HG03139 (cell line): ENCODE measurements around the gene CENPVL2.
"Not testable (repeated sequence)": the region's sequence is repeated elsewhere in the genome, so short reads cannot be mapped to it uniquely, and the experiment has no call there.

ENCODE experiments used
- ATAC-seq: cut with Tn5 transposase; IDR thresholded peaks from one replicate; pipeline ENCODE4 v1.9.1; 2021; ENCODE audit not compliant: unreplicated experiment

Gene CENPVL2

DNA sequence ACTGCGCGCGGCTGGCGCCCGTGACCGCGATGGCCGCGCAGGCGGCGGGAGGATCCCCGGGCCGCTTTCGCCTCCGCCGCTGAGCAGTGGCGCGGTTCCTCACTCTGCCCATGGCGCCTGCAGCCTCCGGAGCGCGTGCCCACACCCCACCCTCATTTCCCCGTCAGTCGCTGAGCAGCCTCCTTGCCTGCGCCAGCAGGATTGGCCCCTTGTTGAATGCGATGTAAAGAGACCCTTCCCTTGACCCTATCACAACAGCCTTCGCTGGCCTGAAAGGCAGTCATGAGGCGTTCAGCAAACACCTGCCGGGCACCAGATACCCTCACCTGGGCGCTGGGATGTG, at the start of gene CENPVL2:
Gene CENPVL2, minus strand, starts transcription at position 112 of the 343 bp plus-strand sequence. Its CDS starts 0 bp downstream, at position 112.
- ATAC-seq, result not testable (repeated sequence)

DNA sequence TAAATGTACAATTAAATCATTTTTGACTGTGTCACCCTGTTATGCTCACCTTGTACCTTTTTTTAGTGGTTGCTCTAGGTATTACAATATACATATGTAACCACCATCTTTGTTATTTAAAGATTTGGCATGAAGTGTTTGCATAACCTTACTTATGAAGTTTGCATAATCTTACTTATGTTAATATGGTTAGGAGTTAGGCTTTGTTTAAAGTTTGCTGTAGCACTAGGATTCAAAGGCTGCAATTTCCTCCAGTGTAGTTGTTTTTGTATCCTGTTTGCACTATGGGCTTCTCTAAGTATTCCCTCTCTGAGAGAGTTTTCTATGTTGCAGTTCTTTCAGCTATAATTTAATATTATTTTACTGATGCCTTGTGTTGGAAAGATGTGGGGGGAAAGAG, 45.6 kb upstream of the CENPVL2 start:
- ATAC-seq, result no peak

DNA sequence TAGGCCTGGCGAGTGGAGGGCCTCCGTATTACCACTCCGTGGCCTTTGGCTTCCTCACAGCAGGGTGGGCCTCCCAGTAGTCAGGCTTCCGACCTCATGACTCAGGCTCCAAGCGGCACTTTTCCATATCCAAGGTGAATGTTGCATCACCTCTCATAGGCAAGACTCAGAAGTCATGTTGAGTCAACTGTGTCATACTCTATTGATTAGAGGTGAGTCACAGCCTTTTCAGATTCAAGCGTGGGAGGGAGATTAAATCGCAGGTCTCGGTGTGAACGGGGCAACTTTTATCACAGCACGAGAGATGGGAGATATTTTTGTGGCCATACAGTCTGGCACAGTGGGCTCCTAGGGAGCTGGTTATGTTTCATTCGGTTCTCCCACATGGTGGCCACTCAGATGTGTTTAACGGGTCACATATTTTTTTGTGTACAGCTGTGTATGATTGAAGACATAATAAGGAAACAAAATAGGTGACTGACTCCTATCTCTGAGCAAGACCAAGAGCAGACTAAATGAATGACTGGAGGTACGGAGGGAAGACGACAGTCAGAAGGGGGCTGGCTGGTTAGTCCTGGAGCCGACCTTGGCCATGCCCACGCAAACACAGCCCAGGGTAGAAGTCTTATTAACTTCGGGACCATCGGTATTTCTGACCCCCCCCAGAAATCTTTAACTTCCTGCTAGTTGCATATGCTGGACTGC, 30.5 kb upstream of the CENPVL2 start:
- not testable (repeated sequence) for ATAC-seq

DNA sequence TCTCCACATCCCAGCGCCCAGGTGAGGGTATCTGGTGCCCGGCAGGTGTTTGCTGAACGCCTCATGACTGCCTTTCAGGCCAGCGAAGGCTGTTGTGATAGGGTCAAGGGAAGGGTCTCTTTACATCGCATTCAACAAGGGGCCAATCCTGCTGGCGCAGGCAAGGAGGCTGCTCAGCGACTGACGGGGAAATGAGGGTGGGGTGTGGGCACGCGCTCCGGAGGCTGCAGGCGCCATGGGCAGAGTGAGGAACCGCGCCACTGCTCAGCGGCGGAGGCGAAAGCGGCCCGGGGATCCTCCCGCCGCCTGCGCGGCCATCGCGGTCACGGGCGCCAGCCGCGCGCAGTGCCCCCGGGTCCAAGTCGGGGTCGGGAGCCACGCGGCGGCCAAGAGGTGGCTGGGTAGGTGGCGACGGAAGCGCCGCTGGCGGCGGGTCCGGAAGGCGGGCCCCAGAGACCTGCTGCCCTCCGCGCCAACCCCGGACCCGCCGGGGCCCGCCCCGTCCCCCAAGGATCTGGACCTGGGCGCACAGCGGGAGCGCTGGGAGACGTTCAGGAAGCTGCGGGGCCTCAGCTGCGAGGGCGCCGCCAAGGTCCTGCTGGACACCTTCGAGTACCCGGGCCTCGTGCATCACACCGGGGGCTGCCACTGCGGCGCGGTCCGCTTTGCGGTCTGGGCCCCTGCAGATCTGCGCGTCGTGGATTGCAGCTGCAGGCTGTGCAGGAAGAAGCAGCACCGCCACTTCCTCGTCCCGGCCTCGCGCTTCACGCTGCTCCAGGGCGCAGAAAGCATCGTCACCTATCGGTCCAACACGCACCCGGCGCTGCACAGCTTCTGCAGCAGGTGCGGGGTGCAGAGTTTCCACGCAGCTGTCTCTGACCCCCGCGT, 27.9 kb upstream of the CENPVL2 start, which contains the start of gene CENPVL1:
Gene CENPVL1, plus strand, starts transcription at position 236 of the 888 bp plus-strand sequence. Its CDS starts 0 bp downstream, at position 236.
- not testable (repeated sequence) for ATAC-seq

DNA sequence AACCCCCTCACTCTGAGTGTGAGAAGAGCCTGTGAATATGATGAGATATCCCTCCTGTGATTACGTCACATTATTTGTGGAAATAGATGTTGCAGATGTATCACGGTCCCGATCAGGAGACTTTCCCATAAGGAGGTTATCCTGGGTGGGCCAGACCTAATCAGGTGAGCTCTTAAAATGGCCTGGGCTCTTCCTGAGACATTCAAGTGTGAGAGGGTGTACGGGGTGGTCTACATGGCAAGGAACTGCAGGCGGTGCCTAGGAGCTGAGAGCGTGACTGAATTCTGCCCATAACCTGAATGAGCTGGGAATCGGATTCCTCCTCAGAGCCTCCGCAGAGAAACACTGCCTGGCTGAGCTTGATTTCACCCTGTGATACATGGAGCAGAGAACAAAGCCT, 14.8 kb upstream of the CENPVL2 start:
- ATAC-seq, result no peak

DNA sequence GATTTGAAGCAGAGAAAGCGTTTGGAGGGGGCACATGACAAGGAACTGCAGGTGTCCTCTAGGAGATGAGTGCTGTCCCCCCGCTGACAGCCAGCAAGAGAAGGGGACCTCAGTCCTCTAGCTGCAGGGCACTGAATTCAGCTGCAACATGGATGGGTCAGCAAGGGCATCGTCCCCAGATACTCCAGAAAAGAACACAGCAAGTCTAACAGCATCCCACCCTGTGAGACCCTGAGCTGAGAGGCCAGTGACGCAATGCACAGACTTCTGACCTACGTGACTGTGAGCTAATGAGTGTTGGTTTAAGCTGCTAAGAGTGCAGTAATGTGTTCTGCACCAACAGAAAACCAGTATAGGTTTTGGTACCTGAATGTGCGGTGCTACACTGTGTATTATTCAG, 11.6 kb upstream of the CENPVL2 start:
- ATAC-seq, result no peak

DNA sequence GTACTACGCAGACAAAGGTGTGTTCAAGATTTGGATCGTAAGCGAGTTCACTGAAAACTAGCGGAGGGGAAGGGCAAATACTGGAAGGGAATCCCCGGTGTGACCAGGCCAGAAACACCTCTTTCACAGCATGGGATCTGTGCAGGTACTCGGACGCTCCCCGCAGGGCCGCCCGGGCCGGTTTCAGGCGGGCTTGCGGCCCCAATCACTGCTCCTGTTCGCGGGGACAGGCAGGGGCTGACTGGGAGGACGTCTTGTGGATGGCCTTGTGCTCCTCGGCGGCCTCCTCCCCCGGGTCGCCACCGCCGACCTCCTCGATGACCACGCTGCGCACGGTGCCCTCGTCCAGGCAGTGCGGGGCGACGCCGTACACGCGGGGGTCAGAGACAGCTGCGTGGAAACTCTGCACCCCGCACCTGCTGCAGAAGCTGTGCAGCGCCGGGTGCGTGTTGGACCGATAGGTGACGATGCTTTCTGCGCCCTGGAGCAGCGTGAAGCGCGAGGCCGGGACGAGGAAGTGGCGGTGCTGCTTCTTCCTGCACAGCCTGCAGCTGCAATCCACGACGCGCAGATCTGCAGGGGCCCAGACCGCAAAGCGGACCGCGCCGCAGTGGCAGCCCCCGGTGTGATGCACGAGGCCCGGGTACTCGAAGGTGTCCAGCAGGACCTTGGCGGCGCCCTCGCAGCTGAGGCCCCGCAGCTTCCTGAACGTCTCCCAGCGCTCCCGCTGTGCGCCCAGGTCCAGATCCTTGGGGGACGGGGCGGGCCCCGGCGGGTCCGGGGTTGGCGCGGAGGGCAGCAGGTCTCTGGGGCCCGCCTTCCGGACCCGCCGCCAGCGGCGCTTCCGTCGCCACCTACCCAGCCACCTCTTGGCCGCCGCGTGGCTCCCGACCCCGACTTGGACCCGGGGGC, 567 bp downstream of the CENPVL2 start:
- not testable (repeated sequence) for ATAC-seq

DNA sequence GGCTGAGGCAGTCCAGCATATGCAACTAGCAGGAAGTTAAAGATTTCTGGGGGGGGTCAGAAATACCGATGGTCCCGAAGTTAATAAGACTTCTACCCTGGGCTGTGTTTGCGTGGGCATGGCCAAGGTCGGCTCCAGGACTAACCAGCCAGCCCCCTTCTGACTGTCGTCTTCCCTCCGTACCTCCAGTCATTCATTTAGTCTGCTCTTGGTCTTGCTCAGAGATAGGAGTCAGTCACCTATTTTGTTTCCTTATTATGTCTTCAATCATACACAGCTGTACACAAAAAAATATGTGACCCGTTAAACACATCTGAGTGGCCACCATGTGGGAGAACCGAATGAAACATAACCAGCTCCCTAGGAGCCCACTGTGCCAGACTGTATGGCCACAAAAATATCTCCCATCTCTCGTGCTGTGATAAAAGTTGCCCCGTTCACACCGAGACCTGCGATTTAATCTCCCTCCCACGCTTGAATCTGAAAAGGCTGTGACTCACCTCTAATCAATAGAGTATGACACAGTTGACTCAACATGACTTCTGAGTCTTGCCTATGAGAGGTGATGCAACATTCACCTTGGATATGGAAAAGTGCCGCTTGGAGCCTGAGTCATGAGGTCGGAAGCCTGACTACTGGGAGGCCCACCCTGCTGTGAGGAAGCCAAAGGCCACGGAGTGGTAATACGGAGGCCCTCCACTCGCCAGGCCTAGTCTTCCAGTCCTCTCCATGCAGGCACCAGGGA, 2.8 kb downstream of the CENPVL2 start:
- not testable (repeated sequence) for ATAC-seq

DNA sequence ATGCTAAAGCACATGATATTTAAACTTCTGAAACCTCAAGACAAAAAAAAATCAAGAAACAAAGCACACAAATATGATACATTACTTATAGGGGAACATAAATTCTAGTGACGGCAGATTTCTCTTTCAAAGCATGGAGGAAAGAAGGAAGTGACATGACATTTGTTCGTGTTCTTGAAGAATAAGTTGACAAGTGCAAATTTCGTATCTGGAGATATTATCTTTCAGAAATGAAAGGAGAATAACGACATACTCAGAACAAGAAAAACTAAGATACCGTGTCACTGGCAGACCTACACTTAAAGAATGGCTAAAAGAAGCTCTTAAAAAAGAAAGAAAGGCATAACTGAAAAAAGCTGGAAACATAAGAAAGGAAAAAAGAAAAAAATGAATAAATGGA, 16.6 kb downstream of the CENPVL2 start:
- no peak for ATAC-seq

DNA sequence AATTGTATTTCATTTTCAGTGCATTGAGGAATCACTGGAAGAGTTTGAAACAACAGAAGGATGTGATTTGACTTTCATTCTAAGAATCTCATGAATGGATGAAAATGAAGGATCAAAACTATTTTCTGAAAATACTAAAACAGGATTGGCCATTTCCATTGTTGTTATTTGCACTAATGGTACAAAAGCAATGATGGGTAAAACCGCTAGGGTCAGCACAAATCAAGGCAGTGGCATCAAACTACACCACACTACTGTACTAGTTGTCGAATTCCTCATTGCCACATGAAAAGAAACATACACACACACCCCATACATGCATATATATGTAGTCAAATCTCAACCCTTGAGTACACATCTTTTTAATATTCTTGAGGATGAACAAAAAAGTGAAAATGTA, 39.3 kb downstream of the CENPVL2 start:
- no peak for ATAC-seq

DNA sequence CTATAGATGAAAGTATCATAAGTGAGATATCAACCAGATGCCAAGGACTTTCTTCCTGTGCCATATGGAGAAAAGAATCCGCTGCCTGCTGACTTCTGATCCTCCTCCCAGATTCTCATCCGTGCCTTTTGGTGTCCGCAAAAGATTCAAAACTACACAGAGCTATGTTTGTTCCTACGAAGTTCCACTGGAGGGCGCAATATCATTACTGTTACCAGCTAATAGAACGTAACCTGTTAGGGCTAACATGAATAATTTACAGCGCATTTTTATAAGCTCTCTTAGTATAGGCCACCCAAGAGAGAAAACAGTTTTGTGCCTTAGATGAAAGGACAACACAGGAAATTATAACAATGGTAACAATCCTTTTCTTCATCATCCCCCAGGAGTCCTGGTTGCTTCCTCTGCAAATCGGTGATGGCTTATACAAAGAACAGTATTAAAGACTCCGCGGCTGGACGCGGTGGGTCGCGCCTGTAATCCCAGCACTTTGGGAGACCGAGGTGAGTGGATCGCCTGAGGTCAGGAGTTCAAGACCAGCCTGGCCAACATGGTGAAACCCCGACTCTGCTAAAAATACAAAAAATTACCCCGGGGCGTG, 41.1 kb downstream of the CENPVL2 start:
- ATAC-seq, result no peak

DNA sequence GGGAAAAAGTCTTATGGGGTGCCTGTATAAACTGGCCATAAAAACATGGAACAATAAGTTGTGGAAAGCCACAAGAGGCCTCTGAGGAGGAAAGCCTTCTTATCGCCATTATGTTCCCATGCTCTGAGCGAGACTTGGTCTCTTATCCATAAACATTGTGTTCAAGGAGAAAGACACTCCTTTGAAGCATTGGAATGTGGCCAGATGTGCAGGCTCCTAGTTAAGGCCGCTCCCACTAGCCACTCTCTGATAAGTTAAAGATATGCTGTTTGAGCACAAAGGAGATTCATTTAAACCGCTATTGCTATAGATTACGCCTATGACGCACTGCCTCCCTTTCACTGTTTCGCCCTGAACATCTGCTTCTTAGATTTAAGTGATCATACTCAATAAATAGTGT, 46.1 kb downstream of the CENPVL2 start:
- not testable (repeated sequence) for ATAC-seq
